Thymus (tissue), 11 donors: Measurements from ENCODE around the gene RPL36AL. TPM values are rescaled to one million over a fixed set of nuclear protein-coding genes. Genes with fewer than 3 reads are reported as not detected.

ENCODE experiments used
- DNase-seq, 9 donors: peaks; one replicate each; pipeline ENCODE4 v3.0.0-alpha.2; 2013; ENCODE audit warnings: low spot score in 9 of 9, low read depth in 6 of 9, missing footprints in 1 of 9
- H3K27ac ChIP-seq, 2 donors: one replicate each; pipeline ENCODE4 v1.5.1; 2013; ENCODE audit warnings: control low read depth in 1 of 2, low read depth in 1 of 2, low read length in 1 of 2, mild to moderate bottlenecking in 1 of 2, moderate library complexity in 1 of 2
- H3K27me3 ChIP-seq, 2 donors: one replicate each; pipeline ENCODE4 v1.5.1; 2013; ENCODE audit warnings: low read length in 1 of 2; ENCODE audit not compliant: control insufficient read depth in 2 of 2, insufficient read depth in 1 of 2
- H3K36me3 ChIP-seq, 2 donors: one replicate each; pipeline ENCODE4 v1.5.1; 2013; ENCODE audit warnings: low read length in 1 of 2, mild to moderate bottlenecking in 1 of 2, moderate library complexity in 1 of 2; ENCODE audit not compliant: control insufficient read depth in 2 of 2, insufficient read depth in 2 of 2
- H3K4me1 ChIP-seq, 2 donors: one replicate each; pipeline ENCODE4 v1.5.1; 2013; ENCODE audit warnings: low read length in 2 of 2; ENCODE audit not compliant: control insufficient read depth in 2 of 2, insufficient read depth in 2 of 2
- H3K4me3 ChIP-seq, 2 donors: one replicate each; pipeline ENCODE4 v1.5.1; 2013; ENCODE audit warnings: low read length in 2 of 2, control low read depth in 1 of 2, mild to moderate bottlenecking in 1 of 2
- H3K9me3 ChIP-seq, 2 donors: one replicate each; pipeline ENCODE4 v1.5.1; 2013; ENCODE audit warnings: low read length in 1 of 2, mild to moderate bottlenecking in 1 of 2; ENCODE audit not compliant: control insufficient read depth in 2 of 2, insufficient read depth in 1 of 2
- WGBS: extraction: QIAGEN DNeasy Blood & Tissue Kit; methylation state at CpG from one replicate; pipeline ENCODE4 v1.1.7; 2013; 5-methylcytosine and 5-hydroxymethylcytosine counted together
- polyA plus RNA-seq: library from polyadenylated mRNA; stranded (reverse); fragments of 200-250 nt; gene quantifications from one replicate; pipeline ENCODE4 v1.2.3, GENCODE V29; 2013
- total RNA-seq: library from RNA; stranded (reverse); fragments of 120-200 nt; gene quantifications from one replicate; pipeline ENCODE4 v1.2.4, GENCODE V29; 2013
- donor health status: healthy.

Gene RPL36AL
- total and polyA plus RNA-seq, 2 donors: 307 to 619 TPM

DNA sequence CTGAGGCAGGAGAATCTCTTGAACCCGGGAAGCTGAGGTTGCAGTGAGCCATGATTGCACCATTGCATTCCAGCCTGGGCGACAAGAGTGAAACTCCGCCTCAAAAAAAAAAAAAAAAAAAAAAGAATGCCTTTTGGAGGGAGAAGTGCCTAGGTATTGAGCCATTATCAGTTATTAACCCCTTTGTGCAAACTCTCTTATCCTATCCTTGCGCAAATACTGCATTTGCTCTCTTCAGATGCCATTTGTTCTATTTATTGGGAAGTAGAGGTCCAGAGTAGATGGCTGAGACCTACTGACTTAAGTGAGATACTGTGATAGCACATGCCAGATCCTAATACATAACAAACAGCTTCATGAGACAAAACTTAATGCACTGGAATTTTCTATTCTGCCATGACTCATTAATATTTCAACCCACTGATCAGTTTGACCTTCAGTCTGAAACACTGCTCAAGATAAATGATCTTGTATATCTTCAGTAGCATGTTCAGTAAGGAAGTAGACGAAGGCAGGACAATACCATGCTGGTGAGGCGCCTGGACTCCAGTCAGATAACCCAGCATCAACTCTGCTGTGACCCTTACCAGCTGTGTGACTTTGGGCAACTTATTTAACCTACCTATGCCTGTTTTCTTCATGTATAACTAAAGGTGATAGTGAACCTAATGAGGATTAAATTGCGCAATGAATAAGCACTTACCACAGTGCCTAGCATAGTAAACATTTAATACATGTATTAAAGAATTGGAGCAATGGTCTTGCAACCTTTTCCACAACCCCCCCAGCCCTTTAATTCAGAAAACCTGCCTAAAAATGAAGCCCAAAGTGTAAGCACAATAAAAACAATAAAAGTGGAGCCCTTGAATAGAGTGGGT is 20.4 kb upstream of the RPL36AL start:
- Histone ChIP-seq H3K4me1 (peaks cover 0 to 8% of the 10 kb centered on the region in 2 donors), H3K9me3 (no peaks in the 10 kb centered on the region), H3K36me3 (peaks cover 0 to 32% of the 10 kb centered on the region in 2 donors), H3K4me3 (no peak overlapping the region), H3K27ac (no peak overlapping the region), H3K27me3 (no peaks in the 10 kb centered on the region)
- WGBS: 98% methylated on average over 7 of the region's 7 CpGs
- no peak for DNase-seq

DNA sequence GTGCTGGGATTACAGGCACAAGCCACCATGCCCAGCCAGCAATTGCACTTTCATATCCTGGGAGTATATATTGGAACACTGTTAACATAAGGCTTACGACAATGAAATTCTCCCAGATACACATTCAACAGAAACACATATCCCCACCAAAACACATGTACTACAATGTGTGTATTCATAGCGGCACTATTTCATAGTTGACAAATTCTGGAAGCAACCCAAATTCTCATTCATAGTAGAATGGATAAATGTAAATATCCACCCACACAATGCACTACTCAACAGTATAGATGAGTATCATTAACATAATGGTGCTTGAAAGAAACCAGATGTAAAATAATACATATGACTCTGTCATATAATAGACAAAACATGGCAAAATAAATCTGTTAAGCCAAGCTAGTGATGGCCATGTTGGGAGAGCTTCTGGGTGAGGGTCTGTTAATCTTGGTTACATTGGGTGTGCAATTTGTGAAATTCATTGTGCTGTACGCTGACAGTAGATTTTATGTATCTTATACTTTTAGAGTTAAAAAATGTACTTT is 17.2 kb upstream of the RPL36AL start:
- H3K27me3 ChIP-seq: no peaks in the 10 kb centered on the region
- H3K4me3 ChIP-seq: no peak overlapping the region
- DNase-seq: no peak
- peaks cover 0 to 23% of the 10 kb centered on the region in 2 donors for H3K36me3 ChIP-seq
- H3K4me1 ChIP-seq: peaks cover 0 to 16% of the 10 kb centered on the region in 2 donors
- 99% methylated on average over 3 of the region's 3 CpGs for WGBS
- H3K9me3 ChIP-seq: no peaks in the 10 kb centered on the region
- H3K27ac ChIP-seq: no peak overlapping the region

DNA sequence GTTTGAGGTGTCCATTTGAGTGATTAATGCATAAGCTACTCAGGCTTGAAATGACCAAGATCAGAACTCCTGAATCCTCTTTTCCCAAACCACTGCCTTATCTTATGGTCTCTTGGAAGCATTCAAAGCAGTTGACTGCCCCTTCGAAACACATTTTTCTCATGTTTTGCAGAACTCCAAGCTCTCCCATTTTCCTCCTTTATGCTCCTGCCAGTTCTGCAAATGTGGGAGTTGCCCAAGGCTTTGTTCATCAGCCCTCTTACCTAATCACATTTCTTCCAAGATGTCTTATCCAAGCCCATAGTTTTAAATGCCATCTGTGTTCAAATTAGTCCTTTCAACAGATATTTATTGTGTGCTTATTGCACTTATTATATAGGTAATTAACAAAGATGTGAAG is 16.4 kb upstream of the RPL36AL start:
- DNase-seq: no peak
- Histone ChIP-seq H3K4me1 (peaks cover 0 to 16% of the 10 kb centered on the region in 2 donors), H3K27me3 (no peaks in the 10 kb centered on the region), H3K36me3 (peaks cover 0 to 23% of the 10 kb centered on the region in 2 donors), H3K27ac (no peak overlapping the region), H3K9me3 (no peaks in the 10 kb centered on the region), H3K4me3 (no peak overlapping the region)
- 100% methylated on average over 1 of the region's 1 CpG for WGBS

DNA sequence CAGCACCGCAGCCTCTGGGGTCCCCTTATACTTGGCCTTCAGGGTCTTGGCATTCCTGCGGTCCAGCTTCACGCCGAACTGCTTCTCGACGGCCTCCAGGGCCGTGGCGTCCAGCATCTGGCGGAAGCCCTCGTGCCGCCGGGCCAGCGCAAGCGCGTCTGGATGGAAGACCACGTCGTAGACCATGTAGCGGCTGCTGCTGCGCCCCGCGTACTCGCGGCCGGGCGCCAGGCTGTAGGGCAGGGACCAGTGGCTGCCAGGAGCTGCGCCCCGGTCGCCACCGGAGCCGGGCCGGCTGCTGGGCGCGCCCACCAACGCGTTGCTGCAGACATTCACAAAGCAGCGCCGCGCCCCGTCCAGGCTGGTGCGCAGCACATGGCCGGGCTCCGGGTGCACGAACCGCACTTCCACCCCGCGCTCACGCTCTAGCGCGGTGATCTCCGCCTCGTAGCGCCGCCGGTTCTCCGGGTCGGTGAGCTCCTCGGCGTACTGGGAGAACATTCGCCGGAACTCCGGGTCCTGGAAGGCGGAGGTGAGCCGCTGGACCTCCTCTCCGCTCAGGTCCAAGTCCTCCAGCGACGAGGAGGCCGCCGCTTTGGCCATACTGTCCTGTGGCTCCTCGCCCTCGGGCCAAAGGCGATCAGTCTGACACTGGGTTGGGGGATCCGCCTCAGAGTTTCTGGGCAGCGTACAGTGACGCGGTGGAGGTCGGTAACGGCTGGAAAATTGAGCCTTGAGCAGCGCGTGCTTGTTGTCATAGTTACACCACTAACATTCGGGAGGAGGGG is 14.3 kb upstream of the RPL36AL start, which contains the start of gene DNAAF2:
Gene DNAAF2 (minus strand): TSS at position 698 of the 788 bp plus-strand sequence. CDS start 95 bp downstream, at position 603.
- Histone ChIP-seq H3K36me3 (peaks cover 0 to 13% of the 10 kb centered on the region in 2 donors), H3K27me3 (no peaks in the 10 kb centered on the region), H3K9me3 (no peaks in the 10 kb centered on the region), H3K27ac (peak within 1 kb of the TSS; percentile 97 to 98), H3K4me1 (peaks cover 0 to 12% of the 10 kb centered on the region in 2 donors), H3K4me3 (peak within 1 kb of the TSS; percentile 86 to 98)
- DNase-seq: peak in 8 of 9 donors; percentile 25 to 77 (median 50)
- under 1% methylated on average over 80 of the region's 80 CpGs for WGBS

DNA sequence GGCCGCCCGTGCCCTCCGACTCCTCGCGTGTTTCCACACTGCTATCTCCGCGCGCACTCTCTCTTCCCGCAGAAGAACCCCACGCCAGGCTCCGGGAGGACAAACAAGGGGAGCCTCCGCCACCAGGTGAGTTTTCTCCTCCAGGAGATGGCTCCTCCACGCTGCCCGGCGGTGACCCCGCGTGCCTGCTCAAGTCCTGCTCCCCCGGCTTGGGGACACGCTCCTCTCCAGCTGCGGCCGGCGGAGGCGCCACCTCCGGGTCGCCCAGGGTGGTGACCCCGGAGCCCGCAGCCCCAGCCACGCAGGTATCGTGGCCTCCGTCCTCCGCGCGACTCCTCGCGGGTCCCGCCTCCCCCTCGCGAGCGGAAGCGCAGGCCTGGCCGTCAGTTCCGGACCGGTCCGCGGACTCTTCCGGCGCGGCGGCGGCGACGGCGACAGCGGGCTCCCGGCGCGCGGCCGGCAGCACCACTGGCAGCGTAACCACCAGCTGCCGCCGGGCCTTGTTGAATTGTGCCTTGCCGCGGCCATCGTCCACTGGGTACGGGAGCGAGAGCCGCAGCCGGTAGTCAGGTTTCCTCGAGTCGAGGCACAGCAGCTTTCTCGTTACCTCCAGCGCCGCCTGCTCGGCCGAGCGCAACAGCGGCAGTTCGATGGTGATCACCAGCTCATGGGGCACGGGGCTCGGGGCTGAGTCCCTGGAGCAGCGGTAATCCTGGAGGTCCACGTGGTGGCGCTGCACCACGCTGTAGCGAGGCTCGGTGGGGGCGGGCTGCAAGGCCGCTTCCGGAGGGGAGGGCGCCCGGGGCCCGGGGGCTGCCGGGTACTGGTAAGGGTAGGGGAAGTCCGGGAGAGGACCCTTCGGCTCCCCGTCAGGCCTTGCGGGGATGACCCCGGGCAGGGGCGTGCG is 13.5 kb upstream of the RPL36AL start:
- H3K4me3 ChIP-seq: peak overlapping the region; percentile 86 to 98
- peak; percentile 83 to 97 (median 93) for DNase-seq
- whole genome bisulfite sequencing: under 1% methylated on average over 101 of the region's 101 CpGs
- H3K27me3 ChIP-seq: no peaks in the 10 kb centered on the region
- H3K36me3 ChIP-seq: peaks cover 0 to 8% of the 10 kb centered on the region in 2 donors
- H3K27ac ChIP-seq: peak overlapping the region; percentile 97 to 98
- H3K9me3 ChIP-seq: no peaks in the 10 kb centered on the region
- H3K4me1 ChIP-seq: peaks cover 0 to 12% of the 10 kb centered on the region in 2 donors

DNA sequence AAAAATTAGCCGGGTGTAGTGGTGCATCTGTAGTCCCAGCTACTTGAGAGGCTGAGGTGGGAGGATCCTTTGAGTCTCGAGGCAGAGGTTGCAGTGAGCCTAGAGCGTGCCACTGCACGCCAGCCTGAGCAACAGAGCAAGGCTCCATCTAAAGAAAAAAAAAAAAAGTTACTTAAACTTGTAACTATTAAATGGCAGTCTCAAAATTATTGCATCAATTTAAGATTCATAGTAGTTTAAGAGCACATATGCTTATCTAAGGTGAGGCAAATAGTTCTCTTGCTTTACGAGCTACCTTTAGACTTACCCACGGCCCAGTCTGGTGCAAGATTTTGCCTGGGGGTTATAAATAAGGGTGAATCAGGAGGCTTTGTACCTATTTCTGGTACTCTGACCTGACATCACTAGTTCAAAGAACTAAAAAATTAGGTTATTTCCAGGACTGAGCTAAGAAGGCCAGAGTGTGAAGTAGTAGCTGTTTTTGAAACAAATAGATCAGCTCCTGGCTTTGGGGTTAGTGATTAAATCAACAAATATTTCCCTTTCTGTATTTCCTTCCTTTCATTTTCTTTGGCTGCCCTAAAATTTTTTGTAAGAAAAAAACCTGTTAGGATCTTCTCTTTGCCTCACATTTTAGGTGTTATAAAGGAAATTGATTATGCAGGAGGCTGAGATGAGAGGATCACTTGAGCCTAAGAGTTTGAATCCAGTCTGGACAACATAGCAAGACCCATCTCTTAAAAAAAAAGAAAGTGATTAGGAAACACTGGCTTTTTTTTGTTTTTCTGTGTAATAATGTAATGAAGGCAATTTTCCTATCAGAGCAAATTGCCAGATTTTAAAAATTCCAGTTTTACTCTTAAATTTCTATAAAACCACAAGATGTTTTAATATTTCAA is 3.8 kb upstream of the RPL36AL start:
- H3K27ac ChIP-seq: no peak overlapping the region
- no peaks in the 10 kb centered on the region for H3K27me3 ChIP-seq
- no peak for DNase-seq
- peaks cover 16 to 18% of the 10 kb centered on the region in 2 donors for H3K4me1 ChIP-seq
- no peak overlapping the region for H3K4me3 ChIP-seq
- 88% methylated on average over 6 of the region's 6 CpGs for WGBS
- peaks cover 4 to 8% of the 10 kb centered on the region in 2 donors for H3K36me3 ChIP-seq
- no peaks in the 10 kb centered on the region for H3K9me3 ChIP-seq

DNA sequence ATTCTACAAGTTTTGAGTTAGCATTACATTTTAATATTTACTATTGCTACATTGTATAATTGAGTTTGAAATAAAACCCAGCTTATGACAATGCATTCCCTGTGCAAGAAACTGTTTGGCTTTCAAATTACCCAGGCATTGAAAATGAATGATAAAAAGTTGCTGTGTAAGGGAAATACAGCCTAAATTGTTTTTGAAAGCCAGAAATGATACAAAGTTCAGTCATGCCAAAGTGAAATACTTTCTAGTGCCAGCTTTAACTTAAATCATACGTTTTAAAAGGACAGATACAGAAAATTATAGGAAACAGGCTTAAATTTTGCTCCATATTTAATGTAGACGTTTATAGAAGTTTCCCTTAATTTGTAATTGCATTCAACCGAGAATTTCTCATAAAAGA is 3.0 kb upstream of the RPL36AL start:
- no peaks in the 10 kb centered on the region for H3K27me3 ChIP-seq
- no peak overlapping the region for H3K4me3 ChIP-seq
- H3K36me3 ChIP-seq: peaks cover 7 to 8% of the 10 kb centered on the region in 2 donors
- H3K4me1 ChIP-seq: peaks cover 16 to 22% of the 10 kb centered on the region in 2 donors
- WGBS: 84% methylated on average over 3 of the region's 3 CpGs
- no peak overlapping the region for H3K27ac ChIP-seq
- no peaks in the 10 kb centered on the region for H3K9me3 ChIP-seq
- no peak for DNase-seq
